HG03139 (cell line): ENCODE results near the gene CCR4.
"Not testable (repeated sequence)": the region's sequence is repeated elsewhere in the genome, so short reads cannot be mapped to it uniquely, and the experiment has no call there.

ENCODE experiments used
- ATAC-seq: cut with Tn5 transposase; IDR thresholded peaks from one replicate; pipeline ENCODE4 v1.9.1; 2021; ENCODE audit not compliant: unreplicated experiment

Gene CCR4

DNA sequence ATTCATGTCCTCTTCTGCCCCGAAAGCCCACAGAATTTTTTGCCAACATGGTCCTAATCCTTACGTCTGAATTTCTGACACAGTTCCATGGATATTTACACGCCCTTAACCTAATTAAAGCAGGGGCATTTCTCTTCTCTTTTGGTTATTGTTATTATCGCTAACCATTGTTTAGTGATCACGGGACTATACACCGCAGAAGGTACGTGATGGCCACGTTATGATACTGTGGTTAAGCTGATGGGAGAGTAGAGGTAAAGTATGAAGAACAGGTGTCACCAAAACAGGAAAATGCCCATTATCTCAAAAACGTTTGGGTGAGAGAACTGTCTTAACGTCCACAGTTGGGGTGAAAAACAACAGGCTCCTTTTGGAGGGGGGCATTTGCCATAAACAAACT, 26.4 kb downstream of the CCR4 start:
- ATAC-seq = no peak

DNA sequence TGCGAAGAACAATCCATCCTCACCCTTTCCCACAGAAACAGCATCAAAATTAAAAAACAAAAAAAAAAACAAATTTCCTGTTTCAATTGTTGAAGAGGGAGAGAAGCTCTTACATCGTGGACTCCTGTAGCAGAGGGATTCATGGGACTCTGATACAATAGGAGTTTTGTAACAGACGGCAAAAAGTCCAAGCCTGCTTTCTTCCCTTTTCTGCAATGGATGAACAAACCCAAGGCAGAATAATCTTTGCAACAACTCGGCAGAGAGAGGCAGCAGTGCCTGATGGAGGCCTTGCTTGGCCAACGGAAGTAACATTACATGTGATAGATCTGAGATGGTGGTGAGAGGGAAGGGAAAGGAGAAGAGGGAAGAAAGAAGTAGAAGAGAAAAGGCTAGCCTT, 26.9 kb downstream of the CCR4 start:
- no peak for ATAC-seq

DNA sequence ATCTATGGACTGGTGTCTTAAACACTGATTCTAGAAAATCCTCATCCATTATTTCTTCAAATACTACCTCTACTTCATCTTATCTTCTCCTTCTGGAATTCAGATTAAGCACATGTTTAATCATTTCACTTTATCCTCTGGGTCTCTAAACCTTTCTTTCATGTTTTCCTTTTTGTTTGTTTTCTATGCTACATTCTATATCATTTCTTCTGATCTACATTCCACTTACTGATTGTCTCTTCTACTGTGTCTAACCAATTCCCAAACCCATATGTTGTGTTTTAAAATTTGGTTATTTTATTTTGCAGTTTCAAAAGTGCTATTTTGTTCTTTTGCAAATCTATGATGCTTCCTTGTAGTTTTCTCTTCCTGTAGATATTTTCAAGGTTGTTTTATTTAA, 31.7 kb downstream of the CCR4 start:
- no peak for ATAC-seq

DNA sequence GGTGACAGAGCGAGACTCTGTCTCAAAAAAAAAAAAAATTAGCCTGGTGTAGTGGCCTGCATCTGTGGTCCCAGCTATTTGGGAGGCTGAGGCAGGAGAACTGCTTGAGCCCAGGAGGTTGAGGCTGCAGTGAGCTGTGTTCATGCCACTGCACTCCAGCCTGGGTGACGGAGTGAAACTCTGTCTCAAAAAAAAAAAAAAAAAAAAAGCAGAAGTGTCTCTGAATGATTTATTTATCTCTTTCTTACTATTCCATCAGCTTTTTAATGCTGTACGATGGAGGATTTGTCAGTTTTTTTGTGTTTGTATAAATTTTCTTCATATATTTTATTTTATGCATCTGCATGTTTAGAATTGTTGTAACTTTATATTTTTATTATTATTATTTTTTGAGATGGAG, 33.5 kb downstream of the CCR4 start:
- ATAC-seq = not testable (repeated sequence)

DNA sequence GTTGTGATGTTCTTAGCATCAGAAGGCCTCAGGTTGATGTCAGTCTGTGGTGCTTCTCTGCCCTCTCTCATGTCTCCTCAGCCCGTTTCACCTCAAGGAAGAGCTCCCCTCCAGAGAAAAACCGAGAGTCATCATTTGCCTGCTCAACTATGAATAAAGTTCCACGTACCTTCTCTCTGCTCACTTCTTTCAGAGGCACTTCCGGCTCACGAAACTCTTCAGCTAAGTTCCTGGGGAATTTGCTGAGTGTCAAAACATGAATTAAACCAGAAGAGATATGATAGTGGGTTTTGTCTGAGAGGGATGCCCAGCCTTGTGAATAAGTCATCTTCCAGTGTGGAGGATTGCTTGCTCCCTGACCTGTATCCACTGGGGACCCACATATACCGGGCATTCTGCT, 37.7 kb downstream of the CCR4 start:
- ATAC-seq = no peak

DNA sequence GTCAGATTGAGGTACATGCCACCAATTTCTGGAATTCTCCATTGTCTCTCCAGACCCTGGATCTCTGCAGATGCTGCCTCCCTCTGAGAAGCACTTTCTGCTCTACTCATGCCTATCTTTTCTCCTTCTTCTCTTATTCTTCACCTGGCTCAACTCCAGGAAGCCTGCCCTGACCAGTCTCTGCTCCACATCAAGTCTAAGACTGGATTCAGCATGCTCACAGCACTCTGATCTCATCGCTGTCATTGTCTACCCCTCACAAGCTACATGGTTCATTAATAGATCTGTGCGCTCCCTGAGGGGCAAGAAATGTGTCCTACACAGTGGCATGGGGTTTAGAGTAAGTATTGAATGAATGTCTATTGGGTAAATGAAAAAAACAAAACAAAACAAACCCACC, 38.7 kb downstream of the CCR4 start:
- no peak for ATAC-seq

DNA sequence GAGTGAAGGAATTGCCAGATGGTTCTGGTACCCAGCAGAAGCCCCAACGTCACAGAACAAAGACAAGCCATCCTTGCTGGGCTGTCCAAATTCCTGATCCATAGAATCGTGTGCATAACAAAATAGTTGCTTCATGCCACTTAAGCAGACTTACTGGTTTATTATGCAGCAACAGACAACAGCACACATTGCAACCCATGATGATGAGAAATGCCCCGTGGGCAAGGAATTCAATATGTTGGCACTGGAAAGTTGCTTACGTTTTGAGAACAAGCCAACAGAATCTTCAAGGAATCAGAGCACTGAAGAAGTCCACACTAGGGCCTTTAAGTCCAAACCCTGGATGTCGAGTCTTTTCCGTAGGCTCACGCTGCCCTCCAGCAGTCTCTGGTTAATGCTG, 40.3 kb downstream of the CCR4 start:
- no peak for ATAC-seq

DNA sequence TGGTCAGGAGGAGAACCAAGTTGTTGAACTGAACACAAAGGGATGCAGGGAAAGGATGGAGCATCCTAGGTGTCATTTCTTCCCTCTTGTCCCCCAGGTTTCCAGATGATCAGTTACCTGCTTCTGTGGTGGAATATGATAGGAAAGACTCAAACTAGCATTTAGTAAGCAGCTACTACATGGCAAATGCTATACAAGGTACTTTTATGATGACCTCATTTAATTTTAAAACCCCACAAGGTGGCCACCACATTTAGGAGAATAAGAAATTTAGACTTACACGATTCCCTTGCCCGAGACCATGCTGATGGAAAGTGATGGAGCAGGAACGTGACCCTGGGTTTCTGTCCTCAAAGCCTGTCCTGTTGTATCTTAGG, 40.9 kb downstream of the CCR4 start:
- no peak for ATAC-seq

DNA sequence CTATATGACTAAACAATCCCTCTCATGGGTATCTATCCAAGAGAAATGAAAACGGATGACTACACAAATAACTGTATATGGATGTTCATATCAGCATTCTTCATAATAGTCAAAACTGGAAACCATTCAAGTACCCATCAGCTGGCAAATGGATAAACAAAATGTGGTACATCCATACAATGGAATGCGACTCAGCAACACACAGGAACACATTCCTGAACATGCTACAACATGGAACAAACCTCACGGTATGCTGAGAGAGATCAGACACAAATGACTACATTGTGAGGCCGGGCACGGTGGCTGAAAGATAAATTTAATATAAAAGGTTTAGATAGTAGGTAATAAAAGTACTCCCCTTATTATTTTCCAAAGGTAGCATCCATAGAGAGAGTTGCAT, 42.6 kb downstream of the CCR4 start:
- ATAC-seq = no peak

DNA sequence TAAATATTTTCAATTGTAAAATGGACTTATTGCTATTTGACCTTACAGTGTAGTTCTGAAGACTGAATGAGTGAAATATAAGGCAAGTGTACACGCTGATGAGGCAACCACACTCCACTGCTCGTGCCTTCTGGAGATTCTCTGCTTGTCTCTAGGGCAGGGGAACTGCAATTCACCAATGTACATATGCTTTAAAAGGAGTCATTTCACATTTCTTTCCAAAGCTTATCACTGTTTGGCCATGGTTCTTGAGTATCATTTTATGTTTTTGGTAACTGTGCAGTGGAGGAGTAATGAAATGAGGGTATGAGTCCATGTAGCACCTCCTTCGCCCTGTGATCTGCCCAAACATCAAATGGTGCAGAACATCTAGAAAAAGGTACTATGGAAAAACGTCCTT, 43.7 kb downstream of the CCR4 start:
- no peak for ATAC-seq

DNA sequence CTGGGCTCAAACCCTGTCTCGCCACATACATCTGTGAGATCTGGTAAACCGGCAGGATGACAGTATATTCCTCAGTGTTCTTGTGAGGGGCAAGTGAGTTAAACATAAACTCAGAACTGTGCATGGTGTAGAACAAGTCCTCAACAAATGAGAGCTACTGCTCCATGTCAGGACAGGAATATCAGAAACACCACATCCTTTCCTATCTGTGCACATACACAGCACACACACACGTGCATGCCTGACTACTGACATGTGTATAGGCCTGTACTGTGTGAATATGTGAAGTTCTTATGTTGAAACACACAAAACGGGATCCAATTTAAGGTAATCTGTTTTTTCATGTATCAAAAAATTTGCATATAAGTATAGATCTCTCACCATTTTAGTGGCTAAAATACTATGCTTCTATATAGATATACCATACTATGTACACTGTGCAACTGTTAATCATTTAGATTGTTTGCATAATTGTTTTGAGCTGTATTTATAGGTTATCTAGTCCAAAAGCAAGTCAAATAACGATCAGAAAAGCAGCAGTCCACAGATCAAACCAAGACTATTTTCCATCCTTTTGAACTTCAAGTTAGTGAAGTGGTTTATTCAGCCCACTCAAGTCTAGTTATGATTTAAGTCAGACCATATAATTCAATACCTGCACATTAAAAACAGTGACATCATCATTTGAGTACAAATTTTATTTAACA, 44.8 kb downstream of the CCR4 start:
- no peak for ATAC-seq

DNA sequence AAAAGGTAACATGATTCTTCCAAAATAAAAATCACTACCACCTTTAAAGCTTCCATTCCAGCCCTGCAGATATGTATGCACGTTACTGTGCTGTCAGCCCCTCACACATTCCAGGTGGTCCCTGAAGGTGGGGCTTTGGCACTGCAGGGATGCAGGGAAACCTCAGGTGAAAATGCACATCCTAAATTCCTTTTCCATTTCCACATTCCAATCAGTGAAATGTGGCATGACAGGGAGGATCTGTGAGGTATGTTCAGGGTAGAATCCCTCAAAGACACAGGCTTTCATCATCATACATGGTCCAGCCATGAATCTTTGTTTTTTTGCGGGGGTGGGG, 45.3 kb downstream of the CCR4 start:
- no peak for ATAC-seq

DNA sequence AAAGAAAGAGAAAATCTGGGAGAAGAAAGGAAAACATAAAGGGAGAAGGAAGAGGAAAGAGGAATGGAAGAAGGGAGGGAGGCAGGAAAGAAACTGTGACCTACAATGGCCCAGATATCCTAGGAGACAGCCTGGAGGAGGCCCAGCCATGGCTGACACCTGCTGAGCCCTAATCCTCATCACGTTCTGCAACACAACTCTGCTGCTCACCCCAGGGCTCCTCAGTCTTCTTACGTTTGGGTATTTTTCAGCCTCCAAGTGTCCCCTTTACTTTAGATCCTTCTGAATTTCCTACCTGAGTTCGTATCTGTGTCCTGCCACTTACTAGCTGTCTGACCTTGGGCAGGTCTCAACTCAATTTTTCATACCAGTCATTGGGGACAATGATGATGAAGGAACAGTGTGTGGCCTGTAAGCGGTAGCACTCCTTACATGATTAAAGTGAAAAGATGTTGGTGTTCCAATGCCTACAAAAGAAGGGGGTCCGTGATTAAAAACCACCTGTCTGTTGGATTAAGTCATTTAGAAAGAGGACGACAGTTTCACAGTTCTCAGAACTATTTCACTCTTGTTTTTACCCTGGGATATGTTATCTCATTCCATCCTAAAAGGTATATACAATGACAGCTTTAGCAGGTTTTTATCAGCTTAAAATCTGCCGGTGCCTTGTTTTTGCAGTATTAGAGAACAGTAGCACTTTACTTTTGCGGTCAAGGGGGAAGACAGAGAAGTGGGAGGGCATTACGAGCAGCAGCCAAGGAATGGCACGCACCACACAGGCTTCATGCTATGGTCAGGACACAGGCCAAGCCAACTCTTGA, 47.4 kb downstream of the CCR4 start:
- ATAC-seq = no peak

DNA sequence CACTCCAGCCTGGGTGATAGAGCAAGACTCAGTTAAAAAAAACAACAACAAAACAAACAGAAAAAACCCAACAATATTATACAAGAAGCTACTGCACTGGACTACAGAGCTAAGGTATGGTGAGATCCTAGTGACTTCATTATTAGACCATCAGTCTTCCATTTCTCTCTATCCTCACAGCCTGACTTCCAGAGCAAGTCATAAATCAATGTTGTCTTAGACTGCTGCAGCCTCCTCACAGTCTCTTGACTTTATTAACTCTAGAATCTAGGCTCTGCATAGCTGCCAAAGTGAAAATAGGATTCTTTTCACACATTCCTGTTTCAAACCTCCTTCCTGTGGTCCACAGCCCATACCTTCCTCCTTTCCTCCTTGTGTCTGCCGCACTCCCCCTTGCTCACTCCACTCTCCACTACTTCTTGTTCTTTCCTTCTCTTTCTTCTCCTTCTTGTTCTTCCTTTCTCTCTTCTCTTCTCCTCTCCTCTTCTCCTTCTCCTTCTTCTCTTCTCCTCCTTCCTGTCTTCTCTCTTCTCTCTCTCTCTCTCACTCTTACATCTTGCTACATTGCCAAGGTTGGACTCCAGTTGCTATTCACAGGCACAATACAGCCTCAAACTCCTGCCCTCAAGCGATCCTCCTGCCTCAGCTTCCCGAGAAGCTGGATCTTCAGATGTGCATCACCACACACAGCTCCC, 49.4 kb downstream of the CCR4 start:
- no peak for ATAC-seq

DNA sequence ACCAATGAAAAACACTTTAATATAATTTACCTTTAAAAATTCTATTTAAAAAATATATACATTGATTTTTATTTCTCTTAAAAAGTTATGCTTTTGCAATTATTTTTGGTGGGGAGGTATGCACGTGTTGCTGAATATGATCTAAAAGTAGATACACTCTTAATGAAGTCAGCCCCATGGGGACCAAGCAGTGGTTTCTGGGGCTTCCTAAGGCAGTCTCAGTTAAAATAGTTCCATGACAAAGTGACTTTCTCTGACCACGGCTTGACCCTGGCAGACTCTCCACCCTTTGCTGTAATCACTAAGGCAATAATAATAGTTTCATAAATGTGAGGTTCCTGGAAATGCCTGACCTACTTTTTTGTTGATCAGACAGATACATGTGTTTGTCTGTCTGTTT, 50.4 kb downstream of the CCR4 start:
- no peak for ATAC-seq

DNA sequence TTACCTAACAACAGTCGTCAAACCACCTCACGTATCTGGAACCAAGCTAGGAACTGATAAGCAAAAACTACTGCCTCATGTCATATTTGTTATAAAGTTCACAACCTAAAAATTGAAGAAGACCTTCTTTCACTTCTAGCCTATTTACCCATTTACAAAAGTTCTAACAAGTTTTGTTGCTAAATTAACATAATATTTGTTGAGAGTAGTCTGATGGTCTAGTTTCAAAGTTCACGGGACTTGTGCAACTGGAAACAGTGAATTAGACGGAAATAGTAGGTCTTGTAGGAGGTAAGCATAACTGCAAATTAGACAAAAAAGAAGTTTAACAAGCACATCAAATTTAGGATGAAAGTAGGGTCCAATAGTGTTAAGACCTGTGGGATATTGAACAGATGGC, 51.9 kb downstream of the CCR4 start:
- ATAC-seq = no peak

DNA sequence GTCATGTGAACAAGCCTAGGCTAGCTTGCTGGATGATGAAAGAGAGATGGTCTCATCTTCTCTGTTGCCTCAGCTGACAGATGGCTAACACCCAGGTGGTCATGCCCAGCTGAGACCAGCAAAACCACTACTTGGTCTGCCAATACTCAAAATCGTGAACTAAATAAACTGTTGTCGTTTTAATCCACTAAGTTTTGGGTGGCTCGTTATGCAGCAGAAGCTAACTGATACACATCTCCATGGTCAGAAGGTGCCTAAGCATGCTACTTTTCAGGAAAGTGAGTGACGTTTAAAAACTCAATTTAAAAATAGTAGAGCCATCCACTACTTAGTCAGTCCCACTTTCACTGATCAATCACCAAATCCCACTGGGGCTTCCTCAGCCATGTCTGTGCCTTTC, 52.8 kb downstream of the CCR4 start:
- ATAC-seq = no peak

DNA sequence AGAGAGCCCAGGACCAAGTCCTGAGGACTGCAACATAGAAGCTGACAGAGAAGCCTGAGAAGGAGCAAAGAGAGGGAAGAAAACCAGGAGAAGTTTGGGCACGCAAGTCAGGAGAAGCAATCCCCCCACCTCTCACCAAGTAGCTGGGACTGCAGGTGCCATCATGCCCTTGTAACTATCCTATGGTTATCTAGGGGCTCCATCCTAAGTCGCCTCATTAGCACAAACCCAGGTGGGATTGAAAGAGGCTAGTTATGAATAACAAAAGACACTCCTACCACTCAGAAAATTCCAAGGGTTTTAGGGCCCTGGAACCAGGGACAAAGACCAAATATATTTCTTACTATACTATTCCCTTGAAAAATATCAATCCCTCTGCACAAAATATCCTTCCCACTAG, 53.5 kb downstream of the CCR4 start:
- ATAC-seq = no peak
